ENCODE results near the gene TBC1D22A. TPM values are rescaled to one million over a fixed set of nuclear protein-coding genes. Genes with fewer than 3 reads are reported as not detected.

TBC1D22A gene
- total RNA-seq, 2 experiments from 2014 or later: 47.2 to 49.1 TPM

DNA sequence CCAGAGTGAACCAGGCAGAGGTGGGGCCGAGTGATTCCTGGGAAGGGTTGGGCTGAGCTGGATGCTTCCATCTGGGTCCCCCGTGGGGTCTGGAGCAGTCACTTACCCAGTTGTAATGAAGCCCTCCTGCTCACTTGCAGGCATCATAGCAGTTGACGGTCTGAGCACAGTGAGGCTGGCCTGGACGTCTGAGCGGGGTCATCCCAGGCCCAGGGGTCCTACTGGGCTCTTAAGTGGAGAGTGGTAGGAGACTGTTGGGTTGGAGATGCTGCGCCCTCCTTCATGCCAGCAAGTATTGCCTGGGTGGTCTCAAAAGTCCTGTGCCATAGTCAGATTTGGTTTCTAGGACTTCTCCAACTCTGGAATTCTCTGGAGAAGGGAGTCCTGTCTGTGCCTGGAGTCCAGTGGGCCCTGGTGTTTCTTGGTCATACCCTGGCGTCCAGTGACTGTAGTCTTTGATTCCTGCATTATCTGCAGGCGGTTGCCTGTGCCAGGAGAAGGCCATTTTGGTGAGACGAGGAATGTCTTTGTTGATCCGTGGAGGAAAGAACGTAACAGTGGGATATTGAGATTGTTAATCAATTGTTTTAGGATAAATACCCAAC is 82.3 kb downstream of the TBC1D22A start:
- Mint-ChIP-seq H3K27ac (no peak overlapping the region), H3K36me3 (peaks cover 6% of the 10 kb centered on the region), H3K27me3 (no peaks in the 10 kb centered on the region)

DNA sequence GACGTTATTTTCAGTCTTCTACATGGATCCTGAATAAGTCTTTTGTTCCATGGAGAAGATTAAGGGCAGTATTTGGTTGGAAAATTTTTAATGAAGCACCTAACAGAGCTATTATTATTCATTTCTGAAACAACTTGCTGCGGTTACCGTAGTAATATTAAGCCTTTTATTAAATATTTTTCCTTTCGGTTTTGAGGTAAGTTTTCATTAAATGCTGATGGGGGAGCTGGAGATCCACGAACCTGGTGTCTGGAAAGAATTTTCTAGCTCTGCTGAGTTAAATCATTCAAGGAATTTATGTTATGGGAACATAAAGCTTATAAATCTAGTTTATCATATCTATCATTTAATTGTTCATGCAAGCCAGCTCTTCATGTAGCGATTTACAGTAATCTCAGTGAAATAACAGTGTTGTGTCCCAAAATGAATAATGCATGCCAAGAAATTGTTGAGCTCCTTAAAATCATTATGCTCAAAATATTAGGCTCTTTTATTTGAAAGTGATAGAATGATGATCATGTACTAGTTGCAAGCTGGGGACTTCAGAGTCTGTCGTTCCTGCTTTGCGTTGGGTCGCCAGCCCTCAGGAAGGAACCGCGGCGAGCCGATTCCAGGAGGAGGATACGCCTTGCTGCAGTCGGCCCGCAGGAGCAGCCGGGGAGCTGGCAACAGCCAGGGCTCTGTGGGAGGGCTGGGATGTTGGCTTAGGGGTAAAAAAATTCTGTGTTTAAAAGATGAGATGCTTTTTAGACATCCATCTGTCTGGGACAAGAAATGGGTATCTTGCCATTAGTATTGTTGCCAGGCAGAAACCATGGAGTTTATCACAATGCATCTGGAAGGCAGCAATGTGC is 83.1 kb downstream of the TBC1D22A start:
- Mint-ChIP-seq H3K4me3 (no peak overlapping the region), H3K27me3 (no peaks in the 10 kb centered on the region), H3K27ac (no peak overlapping the region), H3K4me1 (peaks cover 18% of the 10 kb centered on the region), H3K36me3 (peaks cover 9% of the 10 kb centered on the region), H3K9me3 (no peaks in the 10 kb centered on the region)
- POLR2A ChIA-PET: no interaction called here
- ATAC-seq (ENCODE audit: low read depth) (no peak), DNase-seq (no peak)

More for the DNA sequence above, 82.3 kb downstream of the TBC1D22A start:
- Mint-ChIP-seq H3K9me3 (no peaks in the 10 kb centered on the region), H3K4me1 (peaks cover 18% of the 10 kb centered on the region), H3K4me3 (no peak overlapping the region)
- ATAC-seq (ENCODE audit: low read depth) (no peak), DNase-seq (no peak)
- POLR2A ChIA-PET: no interaction called here

DNA sequence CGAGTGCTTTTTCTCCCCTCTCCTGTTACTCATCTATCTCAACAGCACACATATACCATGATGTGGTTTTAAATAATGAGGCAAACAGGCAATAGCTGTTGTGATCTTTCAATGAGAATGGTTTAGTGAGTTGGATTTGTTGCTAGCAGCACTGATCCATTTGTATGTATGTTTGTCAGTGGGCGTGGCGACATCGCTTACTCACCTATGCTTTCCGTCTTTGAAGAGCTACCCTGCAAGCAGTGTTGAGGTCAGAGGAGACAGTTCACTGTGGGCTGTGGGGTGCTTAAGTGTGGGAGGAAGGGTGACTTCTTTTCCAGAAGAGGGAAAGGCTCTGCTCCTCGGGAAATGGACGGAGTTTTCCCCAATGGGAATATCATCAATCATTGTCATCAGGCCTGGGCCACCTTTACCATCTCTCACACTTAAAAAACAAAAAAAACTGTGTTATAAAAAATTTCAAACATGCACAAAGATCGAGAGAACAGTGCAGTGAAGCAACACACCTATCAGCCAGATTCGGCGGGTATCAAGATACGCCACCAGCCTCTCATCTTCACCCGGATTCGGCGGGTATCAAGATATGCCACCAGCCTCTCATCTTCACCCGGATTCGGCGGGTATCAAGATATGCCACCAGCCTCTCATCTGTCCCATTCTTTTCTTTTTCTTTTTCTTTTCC is 83.8 kb downstream of the TBC1D22A start:
- H3K27me3 Mint-ChIP-seq: no peaks in the 10 kb centered on the region
- no peak for ATAC-seq (ENCODE audit: low read depth)
- H3K36me3 Mint-ChIP-seq: peaks cover 12% of the 10 kb centered on the region
- POLR2A ChIA-PET: no interaction called here
- no peak overlapping the region for H3K27ac Mint-ChIP-seq
- peaks cover 18% of the 10 kb centered on the region for H3K4me1 Mint-ChIP-seq
- H3K4me3 Mint-ChIP-seq: no peak overlapping the region
- no peak for DNase-seq
- no peaks in the 10 kb centered on the region for H3K9me3 Mint-ChIP-seq

DNA sequence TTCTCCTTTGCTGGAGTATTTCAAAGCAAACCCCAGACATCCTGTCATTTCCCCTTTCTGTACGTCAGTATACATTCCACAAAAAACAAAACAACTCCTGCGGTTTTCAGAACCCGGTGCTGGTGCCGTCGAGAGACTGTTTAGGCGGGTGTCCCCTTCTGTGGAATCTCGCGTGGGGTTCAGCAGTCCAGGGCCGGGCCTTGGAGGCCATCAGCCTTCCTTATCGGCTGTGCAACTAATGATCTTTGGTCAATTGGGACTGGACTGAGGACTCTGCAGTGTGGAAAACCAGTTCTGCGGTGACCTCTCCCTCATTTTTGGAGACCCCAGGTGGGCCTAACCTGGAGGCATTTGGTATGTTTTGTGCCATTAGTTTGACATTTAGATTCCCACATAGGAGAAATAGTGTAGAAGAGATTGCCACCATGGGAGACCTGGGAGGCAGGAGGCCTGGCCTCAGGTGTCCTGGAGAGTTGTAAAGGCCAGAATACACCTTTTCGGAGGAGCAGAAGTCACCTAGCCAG is 84.4 kb downstream of the TBC1D22A start:
- POLR2A ChIA-PET: no interaction called here
- Mint-ChIP-seq H3K27ac (no peak overlapping the region), H3K4me1 (peaks cover 18% of the 10 kb centered on the region), H3K4me3 (no peak overlapping the region), H3K9me3 (no peaks in the 10 kb centered on the region), H3K27me3 (no peaks in the 10 kb centered on the region), H3K36me3 (peaks cover 9% of the 10 kb centered on the region)
- no peak for DNase-seq
- no peak for ATAC-seq (ENCODE audit: low read depth)

DNA sequence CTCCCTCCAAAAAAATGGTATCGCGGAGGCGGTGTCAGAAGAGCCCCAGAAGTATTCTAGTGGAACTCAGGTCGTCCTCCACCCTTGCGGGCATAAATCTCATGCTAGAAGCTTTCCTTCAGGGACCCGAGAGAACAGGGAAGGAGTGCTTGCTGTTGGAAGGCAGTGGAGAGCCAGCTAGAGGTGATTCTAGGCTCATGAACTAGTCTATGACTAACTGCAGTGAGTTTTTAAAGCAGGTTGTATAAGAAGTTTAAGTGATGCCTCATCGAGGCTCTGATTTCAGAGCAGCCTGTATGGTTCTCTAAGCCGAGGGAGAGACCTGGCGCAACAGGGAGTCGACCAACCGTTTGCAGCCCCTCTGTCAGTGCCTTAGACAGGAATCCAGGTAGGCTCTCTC is 85.7 kb downstream of the TBC1D22A start:
- Mint-ChIP-seq H3K9me3 (no peaks in the 10 kb centered on the region), H3K27me3 (no peaks in the 10 kb centered on the region), H3K4me1 (peaks cover 18% of the 10 kb centered on the region), H3K36me3 (peaks cover 13% of the 10 kb centered on the region), H3K27ac (no peak overlapping the region), H3K4me3 (no peak overlapping the region)
- ATAC-seq (ENCODE audit: low read depth) (no peak), DNase-seq (no peak)
- POLR2A ChIA-PET: no interaction called here

DNA sequence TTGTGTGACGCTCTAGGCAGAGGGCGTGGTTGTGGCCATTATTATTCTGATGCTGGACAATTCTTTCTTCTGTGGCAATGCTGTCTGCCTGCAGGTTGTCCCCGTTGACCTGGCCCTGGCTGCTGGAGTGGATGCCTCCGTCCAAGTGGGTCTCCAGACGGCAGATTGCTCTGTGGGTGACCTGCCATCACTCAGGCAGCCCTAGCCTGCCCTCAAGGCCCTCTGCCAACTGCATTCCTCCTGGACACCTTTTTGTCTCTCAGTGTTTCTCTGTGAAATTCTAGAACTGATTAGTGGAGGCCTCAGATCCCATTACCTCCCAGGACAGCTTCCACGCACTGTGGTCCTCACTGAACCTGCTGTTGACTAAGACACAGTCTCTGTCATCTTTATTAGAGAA is 86.7 kb downstream of the TBC1D22A start:
- no peaks in the 10 kb centered on the region for H3K9me3 Mint-ChIP-seq
- no peak overlapping the region for H3K4me3 Mint-ChIP-seq
- peaks cover 15% of the 10 kb centered on the region for H3K36me3 Mint-ChIP-seq
- ATAC-seq (ENCODE audit: low read depth): no peak
- POLR2A ChIA-PET: no interaction called here
- no peak for DNase-seq
- H3K27me3 Mint-ChIP-seq: no peaks in the 10 kb centered on the region
- peaks cover 22% of the 10 kb centered on the region for H3K4me1 Mint-ChIP-seq
- H3K27ac Mint-ChIP-seq: no peak overlapping the region

DNA sequence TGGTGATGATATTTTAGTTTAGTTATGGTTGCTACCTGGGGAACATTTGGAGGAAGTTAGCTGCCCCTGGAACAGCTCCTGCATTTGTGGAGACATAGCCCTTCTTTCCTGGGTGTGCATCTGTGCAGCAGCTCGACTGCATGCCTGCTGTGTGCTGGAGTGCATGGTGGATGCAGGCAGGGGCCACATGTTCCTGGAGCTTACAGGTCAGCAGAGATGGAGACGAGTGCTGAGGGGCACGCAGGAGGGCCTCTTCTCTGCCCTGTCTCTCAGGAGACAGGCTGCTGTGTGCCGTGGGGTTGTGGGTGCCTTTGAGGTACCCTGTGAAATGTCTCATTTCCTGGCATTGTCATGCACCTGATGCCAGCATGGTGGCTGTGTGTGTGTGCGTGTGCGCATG is 87.5 kb downstream of the TBC1D22A start:
- H3K4me3 Mint-ChIP-seq: no peak overlapping the region
- no peak overlapping the region for H3K27ac Mint-ChIP-seq
- no peak for ATAC-seq (ENCODE audit: low read depth)
- H3K9me3 Mint-ChIP-seq: no peaks in the 10 kb centered on the region
- peaks cover 23% of the 10 kb centered on the region for H3K4me1 Mint-ChIP-seq
- DNase-seq: no peak
- peaks cover 15% of the 10 kb centered on the region for H3K36me3 Mint-ChIP-seq
- POLR2A ChIA-PET: no interaction called here
- no peaks in the 10 kb centered on the region for H3K27me3 Mint-ChIP-seq

DNA sequence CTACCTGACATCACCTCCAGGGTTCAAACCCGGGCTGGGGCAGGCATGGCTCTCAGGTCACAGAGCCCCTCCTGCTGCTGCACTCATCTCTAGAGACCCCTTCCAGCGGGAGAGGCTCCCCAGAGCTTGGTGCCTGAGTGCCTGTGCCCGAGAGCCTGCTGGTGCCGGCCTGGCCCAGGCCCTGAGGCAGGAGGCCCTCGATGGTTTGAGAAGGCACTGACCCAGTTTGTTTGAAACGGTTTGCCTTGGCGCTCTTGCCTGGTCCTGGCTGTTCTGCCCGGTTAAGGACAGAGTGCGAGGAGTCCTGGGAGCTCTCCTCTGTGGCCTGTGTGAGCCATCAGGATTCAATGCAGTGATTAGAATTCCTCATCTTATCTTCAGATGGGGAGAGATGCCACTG is 88.9 kb downstream of the TBC1D22A start:
- Mint-ChIP-seq H3K9me3 (no peaks in the 10 kb centered on the region), H3K27ac (no peak overlapping the region), H3K27me3 (no peaks in the 10 kb centered on the region), H3K4me1 (peaks cover 17% of the 10 kb centered on the region), H3K36me3 (peaks cover 15% of the 10 kb centered on the region), H3K4me3 (no peak overlapping the region)
- ATAC-seq (ENCODE audit: low read depth): no peak
- POLR2A ChIA-PET: no interaction called here
- no peak for DNase-seq

DNA sequence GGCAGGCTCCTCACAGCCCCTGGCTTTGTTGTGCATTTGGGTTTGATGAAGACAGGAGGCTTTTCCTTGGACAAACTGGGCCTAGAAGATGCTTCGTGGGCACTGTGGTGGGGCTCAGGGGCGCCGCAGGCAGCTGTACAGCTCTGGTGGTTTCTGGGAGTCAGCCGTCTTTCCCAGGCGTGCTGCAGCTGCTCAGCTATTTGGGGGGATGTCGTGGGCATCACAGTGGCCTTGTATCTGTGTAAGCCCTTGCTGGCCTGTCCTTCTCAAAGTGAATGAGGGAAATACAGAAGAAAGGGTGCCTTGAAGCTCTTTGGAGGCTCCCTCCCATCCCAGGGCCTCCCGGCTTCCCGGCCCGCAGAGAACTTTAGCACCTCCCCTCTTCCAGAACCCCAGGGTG is 89.5 kb downstream of the TBC1D22A start:
- H3K4me3 Mint-ChIP-seq: no peak overlapping the region
- H3K27ac Mint-ChIP-seq: no peak overlapping the region
- no peaks in the 10 kb centered on the region for H3K27me3 Mint-ChIP-seq
- peaks cover 16% of the 10 kb centered on the region for H3K36me3 Mint-ChIP-seq
- ATAC-seq (ENCODE audit: low read depth) (no peak), DNase-seq (no peak)
- H3K4me1 Mint-ChIP-seq: peaks cover 16% of the 10 kb centered on the region
- no peaks in the 10 kb centered on the region for H3K9me3 Mint-ChIP-seq
- POLR2A ChIA-PET: no interaction called here

DNA sequence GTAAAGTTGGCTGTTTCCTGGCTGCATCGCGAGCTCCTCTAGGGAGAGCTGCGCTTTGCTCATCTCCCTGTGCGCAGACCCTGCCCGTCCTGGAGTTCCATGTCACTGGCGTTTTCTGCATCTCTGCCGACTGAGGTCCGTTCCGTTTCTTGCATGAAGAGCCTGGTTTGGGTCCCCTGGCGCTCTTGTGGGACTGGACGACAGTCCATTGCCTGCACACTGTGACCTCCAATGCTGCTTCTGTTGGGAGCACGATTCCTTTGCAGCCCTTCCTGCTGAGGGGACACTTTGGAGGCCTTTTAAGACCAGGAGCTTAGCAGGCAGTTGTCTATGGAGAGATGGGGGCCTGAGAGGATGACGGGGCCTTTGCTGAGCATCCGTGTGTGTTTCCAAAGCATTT is 90.3 kb downstream of the TBC1D22A start:
- Mint-ChIP-seq H3K36me3 (peaks cover 16% of the 10 kb centered on the region), H3K27me3 (no peaks in the 10 kb centered on the region), H3K4me1 (peaks cover 13% of the 10 kb centered on the region), H3K9me3 (no peaks in the 10 kb centered on the region), H3K27ac (no peak overlapping the region), H3K4me3 (no peak overlapping the region)
- no peak for DNase-seq
- ATAC-seq (ENCODE audit: low read depth): no peak
- POLR2A ChIA-PET: no interaction called here

DNA sequence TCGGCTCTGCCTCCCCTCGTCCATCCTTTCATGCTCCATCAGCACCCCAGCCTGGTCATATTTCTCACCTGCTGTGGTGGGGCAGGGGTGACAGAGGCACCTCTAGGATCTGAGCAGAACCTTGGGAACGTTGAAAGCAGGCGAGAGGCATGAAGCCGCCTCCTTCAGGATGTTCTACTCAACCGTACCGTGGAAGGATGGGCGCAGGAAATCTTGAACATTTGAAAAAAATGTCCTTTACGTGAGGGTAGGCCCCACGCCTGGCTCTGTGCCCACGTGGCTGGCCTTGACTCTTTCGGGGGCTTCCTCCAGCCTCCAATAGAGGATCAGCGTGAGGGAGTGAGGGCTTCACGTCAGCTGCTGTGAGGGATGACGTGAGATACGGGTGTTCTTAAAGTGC is 90.7 kb downstream of the TBC1D22A start:
- Mint-ChIP-seq H3K36me3 (peaks cover 16% of the 10 kb centered on the region), H3K27ac (no peak overlapping the region), H3K9me3 (no peaks in the 10 kb centered on the region), H3K4me1 (peaks cover 13% of the 10 kb centered on the region), H3K4me3 (no peak overlapping the region), H3K27me3 (no peaks in the 10 kb centered on the region)
- ATAC-seq (ENCODE audit: low read depth): no peak
- DNase-seq: no peak
- POLR2A ChIA-PET: no interaction called here

DNA sequence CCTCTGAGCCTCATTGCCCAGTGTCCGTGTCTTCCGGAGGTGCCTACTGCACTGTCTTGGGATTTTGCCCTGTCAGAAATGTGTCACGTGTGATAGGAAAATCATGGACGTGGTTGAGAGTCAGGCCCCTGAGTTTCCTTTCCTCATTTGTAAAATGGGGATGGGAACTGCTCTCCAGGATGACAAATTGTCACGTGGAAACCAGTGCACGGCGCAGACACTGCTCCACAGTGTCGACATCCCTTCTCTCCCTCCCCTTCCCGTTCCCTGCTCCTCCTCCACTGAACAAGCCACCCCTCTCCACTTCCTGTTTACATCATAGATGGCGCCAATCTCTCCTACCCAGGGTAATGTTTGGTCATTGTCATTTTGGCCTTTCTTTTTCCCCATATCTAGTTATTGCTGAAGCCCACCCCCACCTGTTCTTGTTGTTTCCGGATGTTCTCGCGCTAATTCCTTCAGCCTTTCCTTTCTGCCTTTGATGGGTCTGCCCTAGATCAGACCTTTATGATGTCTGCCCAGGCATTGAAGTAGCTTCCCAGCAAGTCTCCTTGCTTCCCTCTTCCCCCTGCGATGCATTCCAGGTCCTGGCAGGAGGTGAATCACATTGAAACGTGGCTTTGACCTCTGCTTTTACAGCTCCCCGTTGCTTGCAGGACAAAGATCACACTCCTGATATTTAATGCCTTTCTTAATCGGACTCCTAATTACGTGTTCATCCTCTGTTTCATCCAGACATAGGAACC is 91.8 kb downstream of the TBC1D22A start:
- Mint-ChIP-seq H3K27ac (no peak overlapping the region), H3K9me3 (no peaks in the 10 kb centered on the region), H3K4me1 (peaks cover 13% of the 10 kb centered on the region), H3K4me3 (no peak overlapping the region), H3K36me3 (peaks cover 15% of the 10 kb centered on the region), H3K27me3 (no peaks in the 10 kb centered on the region)
- DNase-seq: no peak
- ATAC-seq (ENCODE audit: low read depth): no peak
- POLR2A ChIA-PET: interaction anchor here (0.7 kb wide), 1 partner anchor 189 kb away, joined by 4 read pairs; no protein-coding TSS in a partner anchor

DNA sequence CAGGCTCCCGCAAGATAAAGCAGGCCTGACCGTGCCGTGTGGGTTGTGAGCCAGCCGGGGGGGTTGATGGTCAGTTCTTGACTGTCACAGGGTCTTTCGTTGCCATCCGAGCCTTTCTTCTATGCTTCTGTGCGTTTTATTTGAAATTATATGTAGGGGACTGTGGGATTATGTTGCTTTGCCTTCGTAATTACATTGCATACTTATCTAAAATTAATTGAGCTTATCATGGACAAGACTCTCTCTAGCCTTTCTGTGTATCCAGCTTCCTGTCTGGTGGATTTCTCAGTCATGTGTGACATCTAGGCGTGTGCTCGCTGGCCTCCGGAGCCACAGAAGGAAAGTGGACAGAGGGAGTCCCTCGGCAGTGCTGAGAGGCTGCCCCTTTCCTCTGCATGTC is 93.2 kb downstream of the TBC1D22A start:
- Mint-ChIP-seq H3K27me3 (no peaks in the 10 kb centered on the region), H3K4me3 (no peak overlapping the region), H3K36me3 (peaks cover 11% of the 10 kb centered on the region), H3K27ac (no peak overlapping the region), H3K9me3 (no peaks in the 10 kb centered on the region), H3K4me1 (peaks cover 8% of the 10 kb centered on the region)
- ATAC-seq (ENCODE audit: low read depth): no peak
- DNase-seq: no peak
- POLR2A ChIA-PET: no interaction called here
